WTC11 (cell line): Measurements from ENCODE around the gene HPCA. TPM values are rescaled to one million over a fixed set of nuclear protein-coding genes. Genes with fewer than 3 reads are reported as not detected.

Source experiments
- ATAC-seq: fragments of 200-7000 bp; cut with Tn5 transposase; 2 replicates; pipeline ENCODE4 v1.10.0; 2021; ENCODE audit warnings: mild to moderate bottlenecking, moderate library complexity
- CTCF ChIA-PET: fragments of 300-600 bp; sonication (Branson Sonifier 250); formaldehyde crosslinking; loops from one replicate; lab custom pipeline; 2021; ENCODE audit warnings: antibody characterized with exemption; lab: Charles Lee
- POLR2A ChIA-PET: fragments of 350-600 bp; sonication (Branson Sonifier 250); formaldehyde crosslinking; loops from one replicate; lab custom pipeline; 2021; ENCODE audit warnings: antibody characterized with exemption; lab: Charles Lee
- DNase-seq: peaks from one replicate; pipeline ENCODE4 v3.0.0; 2021; ENCODE audit warnings: low spot score
- H3K27ac Mint-ChIP-seq: 2 replicates; pipeline ENCODE4 v1.8.0; 2021; ENCODE audit warnings: mixed read lengths
- H3K27me3 Mint-ChIP-seq: 2 replicates; pipeline ENCODE4 v1.8.0; 2021; ENCODE audit warnings: low read depth, mild to moderate bottlenecking, moderate library complexity, mixed read lengths
- H3K36me3 Mint-ChIP-seq: 2 replicates; pipeline ENCODE4 v1.8.0; 2021; ENCODE audit warnings: mixed read lengths
- H3K4me1 Mint-ChIP-seq: 2 replicates; pipeline ENCODE4 v1.8.0; 2022; ENCODE audit warnings: mixed read lengths
- H3K4me3 Mint-ChIP-seq: 2 replicates; pipeline ENCODE4 v1.8.0; 2021; ENCODE audit warnings: mild to moderate bottlenecking, moderate library complexity, mixed read lengths
- H3K9me3 Mint-ChIP-seq: 2 replicates; pipeline ENCODE4 v1.8.0; 2021; ENCODE audit warnings: mixed read lengths
- ARID4B ChIP-seq: sonication (generic); formaldehyde crosslinking; IDR thresholded peaks from 2 replicates; pipeline ENCODE4 v1.8.0; 2023; ENCODE audit warnings: missing genetic modification reagents, mild to moderate bottlenecking, borderline replicate concordance
- ATF1 ChIP-seq: sonication (generic); formaldehyde crosslinking; IDR thresholded peaks from 2 replicates; pipeline ENCODE4 v1.8.1; 2023; ENCODE audit warnings: mild to moderate bottlenecking, moderate library complexity, missing genetic modification reagents
- ESRRA ChIP-seq: sonication (generic); formaldehyde crosslinking; IDR thresholded peaks from 2 replicates; pipeline ENCODE4 v1.8.1; 2022; ENCODE audit warnings: mild to moderate bottlenecking, missing genetic modification reagents, borderline replicate concordance
- FOXP4 ChIP-seq: sonication (generic); formaldehyde crosslinking; IDR thresholded peaks from 2 replicates; pipeline ENCODE4 v1.8.0; 2022; ENCODE audit warnings: mild to moderate bottlenecking, missing genetic modification reagents
- MXD4 ChIP-seq: fragments of 250-450 bp; sonication (Bioruptor Pico); IDR thresholded peaks from 2 replicates; pipeline ENCODE4 v1.8.0; 2021; ENCODE audit warnings: mild to moderate bottlenecking, moderate library complexity, borderline replicate concordance
- MYBL2 ChIP-seq: sonication (generic); formaldehyde crosslinking; IDR thresholded peaks from 2 replicates; pipeline ENCODE4 v1.8.1; 2023; ENCODE audit warnings: mild to moderate bottlenecking, moderate library complexity, missing genetic modification reagents
- NR2C2 ChIP-seq: sonication (generic); formaldehyde crosslinking; IDR thresholded peaks from 2 replicates; pipeline ENCODE4 v1.8.0; 2022; ENCODE audit warnings: mild to moderate bottlenecking, missing genetic modification reagents
- RELA ChIP-seq: sonication (generic); formaldehyde crosslinking; IDR thresholded peaks from 2 replicates; pipeline ENCODE4 v1.8.1; 2022; ENCODE audit warnings: missing genetic modification reagents, mild to moderate bottlenecking, borderline replicate concordance
- SMAD3 ChIP-seq: sonication (generic); formaldehyde crosslinking; IDR thresholded peaks from 2 replicates; pipeline ENCODE4 v1.8.0; 2022; ENCODE audit warnings: missing genetic modification reagents, mild to moderate bottlenecking, borderline replicate concordance
- TCF7 ChIP-seq: sonication (generic); formaldehyde crosslinking; IDR thresholded peaks from 2 replicates; pipeline ENCODE4 v1.8.0; 2022; ENCODE audit warnings: mild to moderate bottlenecking, low read depth, missing genetic modification reagents, moderate library complexity
- TEAD4 ChIP-seq: sonication (generic); formaldehyde crosslinking; IDR thresholded peaks from 2 replicates; pipeline ENCODE4 v1.8.0; 2022; ENCODE audit warnings: mild to moderate bottlenecking, missing genetic modification reagents
- ZBTB21 ChIP-seq: sonication (generic); formaldehyde crosslinking; IDR thresholded peaks from 2 replicates; pipeline ENCODE4 v1.8.1; 2023; ENCODE audit warnings: mild to moderate bottlenecking, missing genetic modification reagents, borderline replicate concordance
- ZMAT4 ChIP-seq: fragments of 250-450 bp; sonication (Bioruptor Pico); IDR thresholded peaks from 2 replicates; pipeline ENCODE4 v1.9.0; 2021; ENCODE audit warnings: mild to moderate bottlenecking
- ZNF416 ChIP-seq: fragments of 250-450 bp; sonication (Bioruptor Pico); IDR thresholded peaks from 2 replicates; pipeline ENCODE4 v1.9.0; 2021; ENCODE audit warnings: mild to moderate bottlenecking, inconsistent platforms
- total RNA-seq: library from RNA; stranded (reverse); gene quantifications from 3 replicates; pipeline ENCODE4 v1.2.3, GENCODE V29; 2021
- TF ChIP-seq, protein P1 (sequence below): sonication (generic); formaldehyde crosslinking; IDR thresholded peaks from 2 replicates; pipeline ENCODE4 v1.8.1; 2023; ENCODE audit warnings: mild to moderate bottlenecking, missing genetic modification reagents
- TF ChIP-seq, protein P2 (sequence below): fragments of 250-450 bp; sonication (Bioruptor Pico); IDR thresholded peaks from 2 replicates; pipeline ENCODE4 v1.8.0; 2021; ENCODE audit warnings: mild to moderate bottlenecking
- TF ChIP-seq, protein P3 (sequence below): sonication (generic); formaldehyde crosslinking; IDR thresholded peaks from 2 replicates; pipeline ENCODE4 v1.8.0; 2022; ENCODE audit warnings: mild to moderate bottlenecking, missing genetic modification reagents
- TF ChIP-seq, protein P4 (sequence below): fragments of 250-450 bp; sonication (Bioruptor Pico); IDR thresholded peaks from 2 replicates; pipeline ENCODE4 v1.9.0; 2021; ENCODE audit warnings: moderate library complexity, mild to moderate bottlenecking, inconsistent platforms, borderline replicate concordance
- TF ChIP-seq, protein P5 (sequence below): sonication (generic); formaldehyde crosslinking; IDR thresholded peaks from 2 replicates; pipeline ENCODE4 v1.8.1; 2023; ENCODE audit warnings: mild to moderate bottlenecking, moderate library complexity, missing genetic modification reagents

Gene HPCA
- total RNA-seq, 1 experiment from 2014 or later, result 1.9 TPM

DNA sequence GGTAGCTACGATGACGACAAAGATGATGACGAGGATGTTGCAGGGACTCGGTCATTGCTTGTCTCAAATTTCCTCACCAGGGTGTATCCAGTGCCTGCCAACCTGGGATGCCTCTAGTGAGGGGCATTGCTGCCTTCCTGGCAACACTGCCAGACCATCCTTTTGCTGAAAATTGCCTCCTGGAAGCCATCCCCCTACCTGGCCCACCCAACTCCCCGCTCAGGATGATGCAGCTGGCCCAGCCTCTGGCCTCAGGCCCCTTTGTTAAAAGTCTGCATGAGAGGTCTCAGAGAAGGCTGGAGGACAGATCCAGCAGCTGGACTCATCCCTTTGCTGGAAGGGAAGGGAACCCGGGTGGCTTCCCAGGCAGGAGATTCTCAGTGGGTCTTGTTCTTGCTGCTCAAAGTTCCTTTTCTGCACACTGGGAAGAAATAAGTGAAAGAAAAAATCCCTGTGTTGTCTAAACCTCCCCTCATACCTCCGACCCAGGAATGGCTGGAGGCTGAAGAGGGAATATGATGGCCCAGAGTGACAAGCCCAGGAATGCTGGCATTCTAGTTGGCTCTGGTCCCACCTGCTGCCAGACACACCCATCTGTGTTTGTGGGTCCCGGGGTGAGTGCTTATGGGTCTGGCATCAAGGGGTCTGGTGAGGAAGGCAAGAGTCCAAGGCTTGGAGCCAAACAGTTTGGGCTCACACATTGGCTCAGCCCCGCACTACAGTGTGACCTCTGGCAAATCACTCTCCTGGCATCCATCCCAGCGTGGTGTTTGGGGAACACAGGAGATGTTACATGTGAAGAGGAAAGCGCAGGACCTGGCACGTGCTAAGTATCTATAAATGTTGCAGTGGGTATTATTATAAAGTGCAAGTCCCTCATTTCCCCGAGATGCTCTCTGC, 8.8 kb upstream of the HPCA start:
- H3K27me3 Mint-ChIP-seq, result no peaks in the 10 kb centered on the region
- no peaks in the 10 kb centered on the region for H3K9me3 Mint-ChIP-seq
- no peak overlapping the region for H3K4me3 Mint-ChIP-seq
- H3K27ac Mint-ChIP-seq, result no peak overlapping the region; the same call in 1 of the 2 replicates
- no peak for TF ChIP-seq ZBTB21
- no peak for TF ChIP-seq ESRRA (CRISPR knock-in tag)
- no peak for TF ChIP-seq SMAD3 (CRISPR knock-in tag)
- TF ChIP-seq ZNF416 (CRISPR knock-in tag), result no peak
- TF ChIP-seq ZMAT4, result no peak
- no peak for TF ChIP-seq NR2C2
- TF ChIP-seq TCF7, result no peak
- TF ChIP-seq, protein P1, sequence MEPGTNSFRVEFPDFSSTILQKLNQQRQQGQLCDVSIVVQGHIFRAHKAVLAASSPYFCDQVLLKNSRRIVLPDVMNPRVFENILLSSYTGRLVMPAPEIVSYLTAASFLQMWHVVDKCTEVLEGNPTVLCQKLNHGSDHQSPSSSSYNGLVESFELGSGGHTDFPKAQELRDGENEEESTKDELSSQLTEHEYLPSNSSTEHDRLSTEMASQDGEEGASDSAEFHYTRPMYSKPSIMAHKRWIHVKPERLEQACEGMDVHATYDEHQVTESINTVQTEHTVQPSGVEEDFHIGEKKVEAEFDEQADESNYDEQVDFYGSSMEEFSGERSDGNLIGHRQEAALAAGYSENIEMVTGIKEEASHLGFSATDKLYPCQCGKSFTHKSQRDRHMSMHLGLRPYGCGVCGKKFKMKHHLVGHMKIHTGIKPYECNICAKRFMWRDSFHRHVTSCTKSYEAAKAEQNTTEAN (CRISPR knock-in tag), result no peak
- TF ChIP-seq, protein P2, sequence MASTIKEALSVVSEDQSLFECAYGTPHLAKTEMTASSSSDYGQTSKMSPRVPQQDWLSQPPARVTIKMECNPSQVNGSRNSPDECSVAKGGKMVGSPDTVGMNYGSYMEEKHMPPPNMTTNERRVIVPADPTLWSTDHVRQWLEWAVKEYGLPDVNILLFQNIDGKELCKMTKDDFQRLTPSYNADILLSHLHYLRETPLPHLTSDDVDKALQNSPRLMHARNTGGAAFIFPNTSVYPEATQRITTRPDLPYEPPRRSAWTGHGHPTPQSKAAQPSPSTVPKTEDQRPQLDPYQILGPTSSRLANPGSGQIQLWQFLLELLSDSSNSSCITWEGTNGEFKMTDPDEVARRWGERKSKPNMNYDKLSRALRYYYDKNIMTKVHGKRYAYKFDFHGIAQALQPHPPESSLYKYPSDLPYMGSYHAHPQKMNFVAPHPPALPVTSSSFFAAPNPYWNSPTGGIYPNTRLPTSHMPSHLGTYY (CRISPR knock-in tag), result no peak
- TF ChIP-seq, protein P3, sequence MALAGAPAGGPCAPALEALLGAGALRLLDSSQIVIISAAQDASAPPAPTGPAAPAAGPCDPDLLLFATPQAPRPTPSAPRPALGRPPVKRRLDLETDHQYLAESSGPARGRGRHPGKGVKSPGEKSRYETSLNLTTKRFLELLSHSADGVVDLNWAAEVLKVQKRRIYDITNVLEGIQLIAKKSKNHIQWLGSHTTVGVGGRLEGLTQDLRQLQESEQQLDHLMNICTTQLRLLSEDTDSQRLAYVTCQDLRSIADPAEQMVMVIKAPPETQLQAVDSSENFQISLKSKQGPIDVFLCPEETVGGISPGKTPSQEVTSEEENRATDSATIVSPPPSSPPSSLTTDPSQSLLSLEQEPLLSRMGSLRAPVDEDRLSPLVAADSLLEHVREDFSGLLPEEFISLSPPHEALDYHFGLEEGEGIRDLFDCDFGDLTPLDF (CRISPR knock-in tag), result no peak
- TF ChIP-seq, protein P4, sequence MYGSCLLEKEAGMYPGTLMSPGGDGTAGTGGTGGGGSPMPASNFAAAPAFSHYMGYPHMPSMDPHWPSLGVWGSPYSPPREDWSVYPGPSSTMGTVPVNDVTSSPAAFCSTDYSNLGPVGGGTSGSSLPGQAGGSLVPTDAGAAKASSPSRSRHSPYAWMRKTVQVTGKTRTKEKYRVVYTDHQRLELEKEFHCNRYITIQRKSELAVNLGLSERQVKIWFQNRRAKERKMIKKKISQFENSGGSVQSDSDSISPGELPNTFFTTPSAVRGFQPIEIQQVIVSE, result no peak
- TF ChIP-seq ATF1 (CRISPR knock-in tag), result no peak
- no peak for TF ChIP-seq FOXP4 (CRISPR knock-in tag)
- no peak for TF ChIP-seq TEAD4
- TF ChIP-seq ARID4B (CRISPR knock-in tag), result no peak
- TF ChIP-seq, protein P5, sequence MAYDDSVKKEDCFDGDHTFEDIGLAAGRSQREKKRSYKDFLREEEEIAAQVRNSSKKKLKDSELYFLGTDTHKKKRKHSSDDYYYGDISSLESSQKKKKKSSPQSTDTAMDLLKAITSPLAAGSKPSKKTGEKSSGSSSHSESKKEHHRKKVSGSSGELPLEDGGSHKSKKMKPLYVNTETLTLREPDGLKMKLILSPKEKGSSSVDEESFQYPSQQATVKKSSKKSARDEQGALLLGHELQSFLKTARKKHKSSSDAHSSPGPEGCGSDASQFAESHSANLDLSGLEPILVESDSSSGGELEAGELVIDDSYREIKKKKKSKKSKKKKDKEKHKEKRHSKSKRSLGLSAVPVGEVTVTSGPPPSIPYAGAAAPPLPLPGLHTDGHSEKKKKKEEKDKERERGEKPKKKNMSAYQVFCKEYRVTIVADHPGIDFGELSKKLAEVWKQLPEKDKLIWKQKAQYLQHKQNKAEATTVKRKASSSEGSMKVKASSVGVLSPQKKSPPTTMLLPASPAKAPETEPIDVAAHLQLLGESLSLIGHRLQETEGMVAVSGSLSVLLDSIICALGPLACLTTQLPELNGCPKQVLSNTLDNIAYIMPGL (CRISPR knock-in tag), result no peak
- TF ChIP-seq RELA, result no peak
- no peak for TF ChIP-seq MXD4 (CRISPR knock-in tag)
- no peak for TF ChIP-seq MYBL2
- DNase-seq (no peak), ATAC-seq (no peak)
- ChIA-PET CTCF (interaction anchor here (0.6 to 3.7 kb wide), 37 partner anchors 9 to 638 kb away, joined by 3 to 93 read pairs (median 5); partner anchors contain the start of genes HPCA, RNF19B, S100PBP and TMEM54), POLR2A (no interaction called here)
- no peaks in the 10 kb centered on the region for H3K36me3 Mint-ChIP-seq
- peaks cover 29% of the 10 kb centered on the region for H3K4me1 Mint-ChIP-seq
